Posterior cingulate gyrus (tissue), 11 donors: ENCODE results near the gene ITCH.
A peak's percentile ranks its signal among the peaks of the same experiment; 100 is the strongest.
"Not testable (repeated sequence)": the region's sequence is repeated elsewhere in the genome, so short reads cannot be mapped to it uniquely, and the experiment has no call there.

ENCODE experiments used
- DNase-seq, 10 donors: peaks; one replicate each; pipeline versions ENCODE4 v3.0.0 to v3.0.0-alpha.2; 2020 to 2021; ENCODE audit warnings: mixed read lengths in 3 of 10
- intact Hi-C: fragments of 100-400 bp; cut with DNase I; formaldehyde crosslinking; loops from one replicate; pipeline ENCODE4 v1.15.1; 2023

The ITCH gene

DNA sequence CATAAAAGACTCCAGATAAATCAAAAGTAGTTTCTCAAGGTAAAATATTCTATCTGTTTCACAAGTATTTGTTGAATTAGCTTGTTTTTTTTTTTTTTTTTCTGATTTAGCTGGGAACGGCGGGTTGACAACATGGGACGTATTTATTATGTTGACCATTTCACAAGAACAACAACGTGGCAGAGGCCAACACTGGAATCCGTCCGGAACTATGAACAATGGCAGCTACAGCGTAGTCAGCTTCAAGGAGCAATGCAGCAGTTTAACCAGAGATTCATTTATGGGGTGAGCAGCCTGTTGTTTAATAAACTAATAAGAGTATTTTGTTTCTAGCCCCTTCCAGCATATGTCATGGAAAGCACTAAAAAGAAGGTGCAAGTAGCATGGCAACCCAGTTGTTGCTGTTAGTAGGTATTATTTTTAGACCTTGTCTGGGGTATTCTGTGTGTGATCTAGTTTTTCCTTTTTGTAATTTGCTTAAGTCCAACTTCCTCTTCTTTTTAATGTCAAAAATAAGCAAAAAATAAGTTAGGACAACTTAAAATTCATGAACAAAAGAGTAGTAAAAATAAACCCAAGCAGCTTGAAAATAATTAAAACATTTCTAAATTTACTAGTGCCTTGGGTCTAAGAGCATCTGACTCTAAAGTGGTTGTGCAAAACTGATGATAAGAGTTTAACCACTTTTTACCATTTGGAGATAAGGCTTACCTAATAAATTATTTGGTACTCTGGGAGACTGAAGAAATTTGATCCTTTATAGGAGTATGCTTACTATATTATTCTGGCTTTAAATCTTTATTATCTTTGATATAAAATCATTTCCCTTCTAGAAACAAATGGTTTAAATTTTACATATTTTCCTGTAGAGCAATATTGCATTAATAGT is 82.3 kb downstream of the ITCH start:
- intact Hi-C loops, result no loop called here
- DNase-seq, result peak in 3 of 10 donors; percentile 39 to 81 (median 53)

DNA sequence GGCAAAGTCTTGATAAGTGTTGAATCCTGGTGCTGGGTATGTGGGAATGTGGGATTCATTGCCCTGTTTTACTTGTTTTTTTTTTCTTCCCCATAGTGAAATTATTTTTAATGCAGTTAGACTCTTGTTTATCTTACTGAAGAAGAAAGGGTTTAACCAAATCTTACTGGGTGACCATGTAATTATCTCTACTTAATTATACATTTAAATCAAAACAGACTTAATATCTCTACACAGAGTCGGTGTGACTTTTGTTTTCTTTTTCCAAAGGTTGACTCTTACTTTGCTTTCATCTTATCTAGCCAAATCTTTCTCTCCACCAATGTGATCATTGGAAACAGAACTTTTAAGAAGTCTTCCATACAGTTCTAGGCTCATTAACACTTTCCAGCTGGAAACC is 85.4 kb downstream of the ITCH start:
- intact Hi-C loops, result no loop called here

GRCh38 chr20:34449674-34450592 is 86.9 kb downstream of the ITCH start:
- DNase-seq, result no peak

More for the DNA sequence above, 85.4 kb downstream of the ITCH start:
- DNase-seq, result no peak

DNA sequence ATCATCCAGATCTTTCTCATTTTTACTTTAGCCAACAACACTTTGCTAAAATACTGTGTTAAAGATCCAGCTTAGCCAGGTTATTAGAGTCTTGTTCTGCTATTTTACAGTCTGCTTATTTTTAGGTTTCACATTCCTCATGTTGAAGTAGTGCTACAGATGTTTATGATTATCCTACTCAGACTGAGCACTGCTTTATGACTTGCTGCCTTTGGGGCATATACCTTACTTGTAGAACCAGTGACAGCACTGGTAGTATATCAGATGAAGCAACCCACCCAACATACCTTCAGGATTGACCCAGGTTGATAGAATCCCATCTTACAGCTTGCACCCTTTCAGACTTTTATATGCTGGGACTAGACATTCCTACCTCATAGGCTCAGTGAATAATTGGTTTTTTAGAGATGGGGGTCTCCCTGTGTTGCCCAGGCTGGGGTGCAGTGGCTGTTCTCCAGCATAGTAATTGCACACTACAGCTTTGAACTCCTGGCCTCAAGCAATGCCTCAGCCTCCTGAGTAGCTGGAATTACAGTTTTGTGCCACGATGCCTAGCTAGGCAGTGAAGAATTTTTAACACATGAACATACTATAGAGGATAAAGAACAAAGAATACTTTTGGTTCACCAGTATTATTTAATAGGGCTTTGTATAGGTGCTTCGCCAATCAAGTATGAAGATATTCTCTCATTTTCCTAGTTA is 89.4 kb downstream of the ITCH start:
- intact Hi-C loops, result no loop called here

More at GRCh38 chr20:34449674-34450592, 86.9 kb downstream of the ITCH start:
- intact Hi-C loops, result no loop called here

GRCh38 chr20:34458631-34459030 is 95.6 kb downstream of the ITCH start:
- DNase-seq, result no peak
- intact Hi-C loops, result no loop called here

More for the DNA sequence above, 89.4 kb downstream of the ITCH start:
- no peak for DNase-seq

- no peak for DNase-seq
- intact Hi-C loops, result no loop called here
These were observed 96.3 kb downstream of the ITCH start for GRCh38 chr20:34459209-34459897.

DNA sequence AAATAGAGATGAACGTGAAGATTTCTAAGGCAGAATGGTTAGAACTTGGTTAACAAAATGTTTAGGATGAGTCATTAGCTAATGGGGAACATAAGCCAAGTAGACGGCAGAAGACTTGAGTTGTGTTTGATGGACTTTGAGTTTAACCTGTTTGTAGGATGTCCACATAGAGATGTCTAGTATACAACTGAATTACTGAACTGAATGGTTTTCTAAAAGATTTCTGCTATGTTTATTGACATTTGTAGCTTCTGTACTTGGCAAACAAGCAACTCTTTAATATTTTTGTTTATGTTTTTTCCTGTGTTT is 98.7 kb downstream of the ITCH start:
- intact Hi-C loops, result no loop called here
- DNase-seq, result no peak

DNA sequence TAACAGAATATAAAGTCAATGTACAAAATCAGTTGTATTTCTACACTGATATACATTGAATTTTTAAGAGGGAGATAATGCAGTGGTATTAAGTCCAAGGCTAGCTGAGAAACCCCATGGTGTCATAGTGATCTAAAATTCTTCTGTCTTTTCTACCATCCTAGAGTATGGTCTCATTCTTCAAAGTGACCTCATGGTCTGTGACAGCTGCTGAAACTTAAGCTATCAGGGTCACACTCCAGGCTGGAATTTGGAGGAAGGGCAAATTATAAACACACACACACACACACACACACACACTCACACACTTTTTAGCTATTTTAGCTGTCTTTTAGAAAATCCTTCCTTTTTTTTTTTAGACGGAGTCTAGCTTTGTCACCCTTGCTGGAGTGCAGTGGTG is 105.9 kb downstream of the ITCH start:
- no peak for DNase-seq
- intact Hi-C loops, result no loop called here

DNA sequence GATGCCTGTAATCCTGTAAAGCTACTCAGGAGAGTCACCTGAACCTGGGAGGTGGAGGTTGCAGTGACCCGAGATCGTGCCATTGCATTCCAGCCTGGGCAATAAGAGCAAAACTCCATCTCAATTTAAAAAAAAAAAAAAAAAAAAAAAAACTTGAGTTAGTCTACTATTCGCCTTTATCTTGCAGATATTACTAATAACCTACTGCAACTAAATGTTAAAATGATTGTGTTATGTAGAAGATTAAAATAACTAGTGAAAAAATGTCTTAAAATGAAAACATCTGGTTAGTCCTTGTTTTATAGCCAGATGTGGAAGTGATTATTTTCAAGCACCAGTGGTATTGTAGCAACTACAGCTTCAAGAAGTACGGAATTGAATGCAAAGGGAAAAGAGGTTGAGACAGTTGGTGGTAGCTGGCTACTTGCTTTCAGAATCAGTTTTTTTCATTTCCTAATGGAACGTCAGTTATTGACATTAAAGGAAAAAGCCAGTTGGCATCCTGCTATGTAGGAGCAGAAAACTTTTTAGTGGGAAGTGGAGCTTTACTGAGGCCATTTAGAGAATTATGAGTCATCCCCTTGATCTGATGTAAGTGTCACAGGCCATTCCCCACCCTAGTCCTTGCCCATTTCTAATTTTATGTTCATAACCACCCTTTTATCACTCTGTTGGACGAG is 109.3 kb downstream of the ITCH start:
- intact Hi-C loops, result loop anchor here (2.0 kb wide), 1 partner anchor 160 kb away; no protein-coding TSS in a partner anchor

DNA sequence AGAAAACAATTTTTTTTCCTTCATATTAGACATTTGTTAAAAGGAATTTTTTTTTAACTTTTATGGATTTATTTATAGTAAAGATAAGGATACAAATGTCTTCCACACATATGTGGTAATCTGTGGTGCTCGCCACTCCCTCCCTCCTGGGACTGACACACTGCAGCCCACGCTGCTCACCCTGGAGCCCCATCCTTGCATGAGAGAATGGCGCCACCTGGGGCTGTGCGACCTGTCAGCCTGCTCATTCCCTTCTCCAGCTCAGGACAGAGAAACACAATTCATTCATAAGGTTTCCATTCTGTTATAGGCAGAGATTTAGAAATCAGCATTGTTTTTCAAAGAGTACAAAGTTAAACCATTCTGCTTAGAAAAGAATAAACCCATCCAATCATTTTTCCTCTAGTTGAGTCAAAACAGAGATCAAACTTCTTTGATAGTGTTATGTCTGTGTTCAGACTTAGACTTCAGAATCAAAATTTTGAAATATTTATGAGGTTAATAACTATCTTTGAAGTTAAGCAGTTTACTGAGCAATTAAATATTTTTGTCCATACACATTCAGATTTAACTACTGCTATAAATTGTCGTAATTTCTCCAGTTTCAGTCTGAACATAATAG is 110.3 kb downstream of the ITCH start:
- peak in 7 of 10 donors; percentile 36 to 93 (median 59) for DNase-seq
- intact Hi-C loops, result loop anchor here (2.0 kb wide), 1 partner anchor 161 kb away; no protein-coding TSS in a partner anchor

More for the DNA sequence above, 109.3 kb downstream of the ITCH start:
- DNase-seq, result no peak

- intact Hi-C loops, result no loop called here
- peak in 8 of 10 donors; percentile 42 to 93 (median 51) for DNase-seq
These were observed 113.1 kb downstream of the ITCH start for GRCh38 chr20:34475979-34476736.

DNA sequence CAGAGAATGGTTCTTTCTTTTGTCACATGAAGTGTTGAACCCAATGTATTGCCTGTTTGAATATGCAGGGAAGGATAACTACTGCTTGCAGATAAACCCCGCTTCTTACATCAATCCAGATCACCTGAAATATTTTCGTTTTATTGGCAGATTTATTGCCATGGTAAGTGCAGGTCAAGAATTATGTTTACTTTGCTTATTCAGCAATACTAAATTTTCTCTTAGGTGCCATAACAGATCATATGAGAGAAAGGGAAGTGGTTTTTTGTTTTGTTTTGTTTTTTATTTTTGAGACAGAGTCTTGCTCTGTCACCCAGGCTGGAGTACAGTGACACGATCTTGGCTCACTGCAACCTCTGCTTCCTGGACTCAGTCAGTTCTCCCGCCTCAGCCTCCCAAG is 116.6 kb downstream of the ITCH start:
- intact Hi-C loops, result no loop called here
- DNase-seq, result no peak

- intact Hi-C loops, DNase-seq: not testable (repeated sequence)
These were observed 119.1 kb downstream of the ITCH start for GRCh38 chr20:34482154-34482553.

DNA sequence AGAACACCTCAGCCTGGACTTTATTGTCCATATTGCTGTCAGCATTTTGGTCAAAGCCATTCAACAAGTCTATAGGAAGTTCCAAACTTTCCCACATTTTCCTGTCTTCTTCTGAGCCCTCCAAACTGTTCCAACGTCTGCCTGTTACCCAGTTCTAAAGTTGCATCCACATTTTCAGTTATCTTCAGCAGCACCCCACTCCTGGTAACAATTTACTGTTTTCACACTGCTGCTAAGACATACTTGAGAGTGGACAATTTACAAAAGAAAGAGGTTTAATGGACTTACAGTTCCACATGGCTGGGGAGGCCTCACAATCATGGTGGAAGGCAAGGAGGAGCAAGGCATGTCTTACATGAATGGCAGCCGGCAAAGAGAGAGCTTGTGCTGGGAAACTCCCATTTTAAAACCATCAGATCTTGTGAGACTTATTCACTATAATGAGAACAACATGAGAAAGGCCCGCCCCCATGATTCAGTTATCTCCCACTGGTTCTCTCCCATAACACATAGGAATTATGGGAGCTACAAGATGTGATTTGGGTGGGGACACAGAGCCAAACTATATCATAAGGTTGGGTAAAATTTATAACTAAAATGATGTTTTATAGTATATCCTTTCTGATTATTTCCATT is 120.6 kb downstream of the ITCH start:
- intact Hi-C loops, DNase-seq: not testable (repeated sequence)

- intact Hi-C loops, result no loop called here
- no peak for DNase-seq
These were observed 122.1 kb downstream of the ITCH start for GRCh38 chr20:34485068-34485634.

GRCh38 chr20:34491226-34491931 is 128.3 kb downstream of the ITCH start:
- intact Hi-C loops, result no loop called here

More at GRCh38 chr20:34491226-34491931, 128.3 kb downstream of the ITCH start:
- DNase-seq, result no peak
